SK-N-SH (cell line): ENCODE measurements around the gene RNF215. TPM values are rescaled to one million over a fixed set of nuclear protein-coding genes. Genes with fewer than 3 reads are reported as not detected.

Experiments
- CTCF ChIA-PET: fragments of 300-600, 350-600 bp; formaldehyde crosslinking; extraction: SDS; loops from one replicate; lab custom pipeline; 2021; lab: Yijun Ruan, JAX
- POLR2A ChIA-PET: fragments of 350-600 bp; sonication (Branson Sonifier 250); formaldehyde crosslinking; extraction: SDS; loops from one replicate; lab custom pipeline; 2020; ENCODE audit warnings: antibody characterized with exemption, inconsistent platforms; lab: Yijun Ruan, JAX
- DNase-seq: peaks from one replicate; pipeline ENCODE4 v3.0.0; 2012
- H2AFZ ChIP-seq: fragments of 200-600 bp; sonication (generic); 2 replicates; pipeline ENCODE4 v1.8.1; 2016; ENCODE audit warnings: antibody characterized with exemption, mild to moderate bottlenecking, low read depth
- H3F3A ChIP-seq: fragments of 200-600 bp; sonication (generic); replicated peaks from 2 replicates; pipeline ENCODE3; 2016; ENCODE audit warnings: antibody characterized with exemption, mild to moderate bottlenecking; ENCODE audit not compliant: insufficient read depth
- H3K27ac ChIP-seq, 2 experiments: fragments of 200-500 bp in 1 of 2; fragments of 200-600 bp in 1 of 2; sonication (Bioruptor generic) in 1 of 2; sonication (generic), shearing (Covaris generic) in 1 of 2; 2 replicates each; pipeline versions ENCODE4 v1.5.1 to v1.6.1; 2014 to 2016; ENCODE audit warnings: low read depth in 2 of 2, inconsistent platforms in 1 of 2, low read length in 1 of 2, mild to moderate bottlenecking in 1 of 2, mixed read lengths in 1 of 2
- H3K27me3 ChIP-seq: fragments of 200-600 bp; sonication (generic), shearing (Covaris generic); 2 replicates; pipeline ENCODE4 v1.6.1; 2016; ENCODE audit warnings: mixed run types; ENCODE audit not compliant: insufficient read depth
- H3K36me3 ChIP-seq, 2 experiments: fragments of 200-500 bp in 1 of 2; fragments of 200-600 bp in 1 of 2; sonication (Bioruptor generic) in 1 of 2; sonication (generic) in 1 of 2; replicated peaks in 1 of 2; 2 replicates each; pipeline versions ENCODE3 to v1.5.1; 2014 to 2016; ENCODE audit warnings: low read length in 1 of 2, mild to moderate bottlenecking in 1 of 2; ENCODE audit not compliant: insufficient read depth in 2 of 2, control insufficient read depth in 1 of 2
- H3K4me1 ChIP-seq, 2 experiments: fragments of 200-500 bp in 1 of 2; fragments of 200-600 bp in 1 of 2; sonication (Bioruptor generic) in 1 of 2; sonication (generic), shearing (Covaris generic) in 1 of 2; 2 replicates each; pipeline versions ENCODE4 v1.5.1 to v1.6.1; 2014 to 2016; ENCODE audit warnings: low read depth in 1 of 2, low read length in 1 of 2, mixed run types in 1 of 2; ENCODE audit not compliant: insufficient read depth in 2 of 2, control insufficient read depth in 1 of 2
- H3K4me2 ChIP-seq: fragments of 200-600 bp; sonication (generic), shearing (Covaris generic); 2 replicates; pipeline ENCODE4 v1.6.1; 2017; ENCODE audit warnings: mixed run types
- H3K4me3 ChIP-seq, 2 experiments: fragments of 200-500 bp in 1 of 2; fragments of 200-600 bp in 1 of 2; sonication (Bioruptor generic) in 1 of 2; sonication (generic), shearing (Covaris generic) in 1 of 2; 2 replicates each; pipeline versions ENCODE4 v1.5.1 to v1.8.1; 2014 to 2016; ENCODE audit warnings: low read depth in 2 of 2, inconsistent platforms in 1 of 2, low read length in 1 of 2, mild to moderate bottlenecking in 1 of 2, mixed read lengths in 1 of 2, moderate library complexity in 1 of 2
- H3K79me2 ChIP-seq: fragments of 200-600 bp; sonication (generic); 2 replicates; pipeline ENCODE4 v1.8.1; 2017; ENCODE audit warnings: mild to moderate bottlenecking; ENCODE audit not compliant: insufficient read depth
- H3K9ac ChIP-seq: fragments of 200-600 bp; sonication (generic); 2 replicates; pipeline ENCODE4 v1.6.1; 2017; ENCODE audit warnings: mixed run types
- H3K9me2 ChIP-seq: fragments of 200-600 bp; sonication (generic); 2 replicates; pipeline ENCODE4 v1.6.1; 2017; ENCODE audit warnings: mixed run types
- H3K9me3 ChIP-seq: fragments of 200-600 bp; sonication (generic); 2 replicates; pipeline ENCODE4 v1.6.1; 2017; ENCODE audit warnings: mixed run types, mild to moderate bottlenecking, moderate library complexity
- H4K20me1 ChIP-seq: fragments of 200-600 bp; sonication (generic); 2 replicates; pipeline ENCODE4 v1.6.1; 2017; ENCODE audit warnings: mild to moderate bottlenecking, mixed run types; ENCODE audit not compliant: insufficient read depth
- CHD2 ChIP-seq: fragments of 150-350 bp; IDR thresholded peaks from 2 replicates; pipeline ENCODE4 v1.6.1; 2018; ENCODE audit warnings: low read length; ENCODE audit not compliant: partially characterized antibody
- CTCF ChIP-seq: fragments of 200-600 bp; sonication (generic); IDR thresholded peaks from 2 replicates; pipeline ENCODE4 v1.6.1; 2017; ENCODE audit warnings: antibody characterized with exemption, mild to moderate bottlenecking, moderate library complexity
- EP300 ChIP-seq, 2 experiments: IDR thresholded peaks; 2 replicates each; pipeline versions ENCODE4 v1.4.0 to v1.6.1; 2012; ENCODE audit warnings: borderline replicate concordance in 1 of 2, low read depth in 1 of 2, low read length in 1 of 2
- FOSL2 ChIP-seq: IDR thresholded peaks from 2 replicates; pipeline ENCODE4 v1.4.0; 2012; ENCODE audit warnings: low read depth, mild to moderate bottlenecking, moderate library complexity, borderline replicate concordance
- FOXJ3 ChIP-seq: sonication (generic); formaldehyde crosslinking; IDR thresholded peaks from 2 replicates; pipeline ENCODE4 v1.5.1; 2020; ENCODE audit warnings: mild to moderate bottlenecking, missing genetic modification reagents
- GABPA ChIP-seq: IDR thresholded peaks from 2 replicates; pipeline ENCODE4 v1.4.0; 2012; ENCODE audit warnings: low read depth, mild to moderate bottlenecking
- GATA2 ChIP-seq: sonication (generic); formaldehyde crosslinking; IDR thresholded peaks from 2 replicates; pipeline ENCODE4 v1.5.0; 2020; ENCODE audit warnings: mild to moderate bottlenecking, missing genetic modification reagents
- MAX ChIP-seq: IDR thresholded peaks from 2 replicates; pipeline ENCODE4 v1.4.0; 2012; ENCODE audit warnings: low read depth
- MEF2A ChIP-seq: IDR thresholded peaks from 2 replicates; pipeline ENCODE4 v1.4.0; 2012; ENCODE audit warnings: low read depth, borderline replicate concordance
- NFIC ChIP-seq: IDR thresholded peaks from 2 replicates; pipeline ENCODE4 v1.4.0; 2012; ENCODE audit warnings: borderline replicate concordance
- WGBS: methylation state at CpG from one replicate; pipeline ENCODE4 v1.1.6; 2017; ENCODE audit warnings: low lambda C conversion rate; 5-methylcytosine and 5-hydroxymethylcytosine counted together
- polyA plus RNA-seq, 3 experiments: library from polyadenylated mRNA; depleted of rRNA; stranded (reverse); fragments of >200 nt; gene quantifications; 2 replicates each; pipeline ENCODE4 v1.2.3, GENCODE V29; 2012

RNF215 gene
- polyA plus RNA-seq, 1 of the 3 experiments (the other 2 are of a cell fraction): 28.6 TPM

GRCh38 chr22:30368420-30368819 lies 18.8 kb downstream of the RNF215 start:
- Histone ChIP-seq H3F3A (no peaks in the 10 kb centered on the region), H3K4me1 (peaks cover 0 to 8% of the 10 kb centered on the region in 2 experiments; a peak in 1 of 4 replicates), H3K27ac (no peak overlapping the region), H3K27me3 (no peaks in the 10 kb centered on the region), H3K4me3 (no peak overlapping the region), H4K20me1 (no peaks in the 10 kb centered on the region), H3K79me2 (no peaks in the 10 kb centered on the region), H3K9ac (no peak overlapping the region), H3K36me3 (no peaks in the 10 kb centered on the region), H3K4me2 (no peak overlapping the region), H2AFZ (no peak overlapping the region), H3K9me2 (no peaks in the 10 kb centered on the region), H3K9me3 (no peaks in the 10 kb centered on the region)
- TF ChIP-seq MEF2A (no peak), CHD2 (no peak)
- DNase-seq: no peak
- ChIA-PET CTCF (interaction anchor here (1.0 to 1.4 kb wide), 2 partner anchors 11 to 19 kb away, joined by 3 read pairs; partner anchors contain the start of genes CCDC157, RNF215 and SF3A1), POLR2A (interaction anchor here (1.6 kb wide), 1 partner anchor 12 kb away, joined by 6 read pairs; the partner anchor contains the start of genes CCDC157 and SF3A1)
- WGBS: 90% methylated on average over 3 of the region's 9 CpGs

GRCh38 chr22:30365891-30366290 lies 21.3 kb downstream of the RNF215 start:
- CTCF ChIA-PET: interaction anchor here (1.3 kb wide), 2 partner anchors 22 to 77 kb away, joined by 3 to 4 read pairs; partner anchors contain the start of genes CASTOR1 and RNF215
- no peak overlapping the region for H3K4me3 ChIP-seq
- no peaks in the 10 kb centered on the region for H3K79me2 ChIP-seq
- H3K4me2 ChIP-seq: no peak overlapping the region
- 100% methylated on average over 1 of the region's 18 CpGs for WGBS
- no peaks in the 10 kb centered on the region for H3K27me3 ChIP-seq
- H3K9me2 ChIP-seq: no peaks in the 10 kb centered on the region
- no peaks in the 10 kb centered on the region for H3K36me3 ChIP-seq
- H3K9ac ChIP-seq: no peak overlapping the region
- TF ChIP-seq FOSL2: no peak
- no peak for TF ChIP-seq CHD2
- no peak for TF ChIP-seq CTCF
- no peak for TF ChIP-seq FOXJ3
- no peak for TF ChIP-seq NFIC
- no peak for TF ChIP-seq EP300 (IDR thresholded peaks at IDR 0.05; ENCODE audit: borderline replicate concordance in 1 of 2, low read depth in 1 of 2, low read length in 1 of 2)
- no peak for TF ChIP-seq GABPA
- TF ChIP-seq MAX: no peak
- TF ChIP-seq GATA2 (CRISPR knock-in tag): no peak
- no peak overlapping the region for H3K27ac ChIP-seq
- peaks cover 0 to 6% of the 10 kb centered on the region in 2 experiments; a peak in 1 of 4 replicates for H3K4me1 ChIP-seq
- H2AFZ ChIP-seq: no peak overlapping the region
- H3F3A ChIP-seq: no peaks in the 10 kb centered on the region
- no peaks in the 10 kb centered on the region for H4K20me1 ChIP-seq
- no peak for DNase-seq
- POLR2A ChIA-PET: interaction anchor here (1.4 kb wide), 1 partner anchor 9 kb away, joined by 4 read pairs; the partner anchor contains the start of genes CCDC157 and SF3A1
- H3K9me3 ChIP-seq: no peaks in the 10 kb centered on the region
